ENCODE measurements around the gene CARM1. TPM values are rescaled to one million over a fixed set of nuclear protein-coding genes. Genes with fewer than 3 reads are reported as not detected.
"Not testable (repeated sequence)": the region's sequence is repeated elsewhere in the genome, so short reads cannot be mapped to it uniquely, and the experiment has no call there.

The CARM1 gene
- total RNA-seq, 4 donors from 2014 or later, result 6.4 to 50.4 (median 18.7) TPM

GRCh38 chr19:10855879-10856522, 15.4 kb upstream of the CARM1 start:
- H3K36me3 ChIP-seq, result no peaks in the 10 kb centered on the region
- intact Hi-C loops (cut with DNase I; ENCODE audit: low total_unique reads), result no loop called here
- H3K4me1 ChIP-seq, result no peaks in the 10 kb centered on the region
- DNase-seq, result no peak
- TF ChIP-seq POLR2A (IDR thresholded peaks at IDR 0.05) (no peak), CTCF (IDR thresholded peaks at IDR 0.05) (no peak)
- no peak overlapping the region for H3K27ac ChIP-seq
- no peaks in the 10 kb centered on the region for H3K27me3 ChIP-seq
- H3K4me3 ChIP-seq, result no peak overlapping the region
- H3K9me3 ChIP-seq, result no peaks in the 10 kb centered on the region

DNA sequence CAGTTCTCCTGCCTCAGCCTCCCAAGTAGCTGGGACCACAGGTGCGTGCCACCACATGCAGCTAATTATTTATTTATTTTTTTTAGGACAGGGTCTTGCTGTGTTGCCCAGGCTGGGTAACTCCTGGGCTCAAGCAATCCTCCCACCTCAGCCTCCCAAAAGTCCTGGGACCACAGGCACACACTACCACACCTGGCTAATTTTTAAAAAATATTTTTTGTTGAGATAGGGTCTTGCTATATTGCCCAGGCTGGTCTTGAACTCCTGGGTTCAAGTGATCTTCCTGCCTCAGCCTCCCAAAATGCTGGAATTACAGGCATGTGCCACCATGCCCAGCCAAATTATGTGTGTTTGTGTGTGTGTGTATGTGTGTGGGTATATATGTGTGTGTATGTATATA, 14.5 kb upstream of the CARM1 start:
- H3K36me3 ChIP-seq; H3K4me3 ChIP-seq; H3K4me1 ChIP-seq; H3K27me3 ChIP-seq; intact Hi-C loops (cut with DNase I; ENCODE audit: low total_unique reads); H3K27ac ChIP-seq; H3K9me3 ChIP-seq; DNase-seq: not testable (repeated sequence)

GRCh38 chr19:10858204-10858828, 13.0 kb upstream of the CARM1 start:
- TF ChIP-seq CTCF (IDR thresholded peaks at IDR 0.05) (peak in 3 of 4 experiments; percentile 13 to 29 (median 17)), POLR2A (IDR thresholded peaks at IDR 0.05) (no peak)
- DNase-seq, result no peak
- Histone ChIP-seq H3K4me1 (no peaks in the 10 kb centered on the region), H3K9me3 (no peaks in the 10 kb centered on the region), H3K4me3 (no peak overlapping the region), H3K27me3 (no peaks in the 10 kb centered on the region), H3K27ac (no peak overlapping the region), H3K36me3 (no peaks in the 10 kb centered on the region)
- intact Hi-C loops (cut with DNase I; ENCODE audit: low total_unique reads), result no loop called here

- Histone ChIP-seq H3K9me3 (no peaks in the 10 kb centered on the region), H3K27ac (no peak overlapping the region), H3K27me3 (no peaks in the 10 kb centered on the region), H3K4me3 (no peak overlapping the region), H3K36me3 (no peaks in the 10 kb centered on the region), H3K4me1 (no peaks in the 10 kb centered on the region)
- intact Hi-C loops (cut with DNase I; ENCODE audit: low total_unique reads), result loop anchor here (10.0 kb wide), 1 partner anchor 146 kb away; the partner anchor contains the start of gene DNM2
- no peak for TF ChIP-seq POLR2A (IDR thresholded peaks at IDR 0.05)
- no peak for DNase-seq
Observed at GRCh38 chr19:10861103-10861651, 10.2 kb upstream of the CARM1 start.

GRCh38 chr19:10862561-10863106, 8.7 kb upstream of the CARM1 start:
- Histone ChIP-seq H3K4me3 (no peak overlapping the region), H3K27ac (peak overlapping the region; percentile 0 to 1), H3K27me3 (no peaks in the 10 kb centered on the region), H3K36me3 (no peaks in the 10 kb centered on the region), H3K4me1 (no peaks in the 10 kb centered on the region), H3K9me3 (no peaks in the 10 kb centered on the region)
- no peak for DNase-seq
- no peak for TF ChIP-seq POLR2A (IDR thresholded peaks at IDR 0.05)
- TF ChIP-seq CTCF (IDR thresholded peaks at IDR 0.05), result no peak
- intact Hi-C loops (cut with DNase I; ENCODE audit: low total_unique reads), result loop anchor here (10.0 kb wide), 1 partner anchor 148 kb away; the partner anchor contains the start of gene DNM2
